GM12892 (cell line): Measurements from ENCODE around the gene MGAT3.

Experiments
- POLR2A ChIP-seq: IDR thresholded peaks from 2 replicates; pipeline ENCODE4 v1.6.1; 2011; ENCODE audit warnings: low read depth, low read length, control low read depth
- POLR2AphosphoS5 ChIP-seq: IDR thresholded peaks from 2 replicates; pipeline ENCODE4 v1.6.1; 2011; ENCODE audit warnings: low read depth, low read length, control low read depth
- TAF1 ChIP-seq: IDR thresholded peaks from 2 replicates; pipeline ENCODE4 v1.6.1; 2011; ENCODE audit warnings: low read depth, mild to moderate bottlenecking, control low read depth, low read length, borderline replicate concordance

GRCh38 chr22:39469326-39469680 is 12.5 kb downstream of the MGAT3 start:
- TF ChIP-seq POLR2AphosphoS5 (no peak), POLR2A (no peak), TAF1 (no peak)
